NT2/D1 (cell line): ENCODE data around the gene LRRC8B.

Experiments
- SUZ12 ChIP-seq: IDR thresholded peaks from 2 replicates; pipeline ENCODE4 v1.6.1; 2011; ENCODE audit not compliant: insufficient read length, insufficient read depth; ENCODE audit errors: extremely low read depth
- YY1 ChIP-seq: IDR thresholded peaks from 2 replicates; pipeline ENCODE4 v1.6.1; 2011; ENCODE audit not compliant: insufficient read length, insufficient read depth
- ZNF274 ChIP-seq: IDR thresholded peaks from 2 replicates; pipeline ENCODE4 v1.6.1; 2011; ENCODE audit warnings: mild to moderate bottlenecking, low read depth, low read length

- TF ChIP-seq ZNF274 (no peak), YY1 (no peak), SUZ12 (no peak)
Observed at GRCh38 chr1:89566761-89567174, 42.1 kb downstream of the LRRC8B start.
